ENCODE results near the gene OGA. TPM values are rescaled to one million over a fixed set of nuclear protein-coding genes. Genes with fewer than 3 reads are reported as not detected.

OGA gene
- total RNA-seq, 1 donor from 2014 or later, result 99.5 TPM

DNA sequence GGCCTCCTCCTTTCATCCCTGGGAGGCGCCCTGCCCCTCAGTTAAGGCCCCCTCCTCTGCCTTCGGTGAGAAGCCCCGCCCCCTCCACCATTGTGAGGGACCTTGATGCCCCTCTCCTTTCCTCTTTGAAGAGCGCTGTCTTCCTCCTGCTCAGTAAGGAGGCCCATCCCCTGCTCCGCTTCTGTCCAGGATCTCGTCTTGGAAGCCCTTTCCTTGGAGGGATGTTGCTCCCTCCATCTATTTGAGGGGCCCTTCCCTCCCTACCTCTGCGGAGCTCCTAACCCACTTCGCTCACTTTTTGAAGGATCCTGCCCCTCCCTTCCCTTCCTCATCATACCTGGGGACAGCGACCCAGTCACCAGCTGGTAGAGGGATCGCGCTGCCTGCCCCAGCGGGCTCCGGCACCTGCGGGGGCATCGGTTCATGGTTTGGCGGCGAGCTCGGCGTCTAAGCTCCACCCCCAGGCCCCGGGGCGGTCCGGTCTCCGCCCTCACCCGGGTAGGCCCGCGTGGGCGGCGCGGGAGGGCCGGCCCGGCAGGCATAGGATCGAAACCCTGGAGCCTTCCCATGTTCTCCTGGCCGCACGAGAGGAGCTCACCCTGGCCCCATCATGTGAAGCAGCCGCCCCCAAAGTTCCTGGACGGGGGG is 21.3 kb upstream of the OGA start:
- Mint-ChIP-seq H3K27me3 (peaks cover 51% of the 10 kb centered on the region), H3K27ac (no peak overlapping the region)
- no peak for DNase-seq (ENCODE audit: extremely low spot score, unreplicated experiment)

DNA sequence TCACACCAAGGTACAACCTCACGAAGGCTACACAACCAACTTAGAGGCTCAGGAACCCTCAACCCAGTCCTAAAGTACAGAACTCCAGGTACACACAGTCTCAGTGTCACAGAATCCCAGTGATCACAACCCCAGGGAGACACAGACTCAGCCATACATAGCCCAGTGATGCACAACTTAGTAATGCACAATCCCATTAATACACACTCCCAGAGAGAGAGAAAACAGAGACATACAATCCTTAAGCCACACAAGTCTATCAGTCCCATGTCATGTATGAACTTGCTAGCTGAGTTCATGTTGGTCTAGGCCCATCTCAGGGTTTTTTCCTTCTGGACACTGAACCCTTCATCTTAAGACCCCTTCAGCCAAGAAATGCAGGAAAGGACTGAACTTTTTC is 20.8 kb upstream of the OGA start:
- Mint-ChIP-seq H3K4me3 (peak overlapping the region; percentile 81), H3K27me3 (peaks cover 46% of the 10 kb centered on the region), H3K9me3 (no peaks in the 10 kb centered on the region), H3K36me3 (no peaks in the 10 kb centered on the region), H3K27ac (no peak overlapping the region), H3K4me1 (ENCODE audit: unreplicated experiment) (peaks cover 25% of the 10 kb centered on the region)
- DNase-seq (ENCODE audit: extremely low spot score, unreplicated experiment), result no peak
- TF ChIP-seq, protein P1, sequence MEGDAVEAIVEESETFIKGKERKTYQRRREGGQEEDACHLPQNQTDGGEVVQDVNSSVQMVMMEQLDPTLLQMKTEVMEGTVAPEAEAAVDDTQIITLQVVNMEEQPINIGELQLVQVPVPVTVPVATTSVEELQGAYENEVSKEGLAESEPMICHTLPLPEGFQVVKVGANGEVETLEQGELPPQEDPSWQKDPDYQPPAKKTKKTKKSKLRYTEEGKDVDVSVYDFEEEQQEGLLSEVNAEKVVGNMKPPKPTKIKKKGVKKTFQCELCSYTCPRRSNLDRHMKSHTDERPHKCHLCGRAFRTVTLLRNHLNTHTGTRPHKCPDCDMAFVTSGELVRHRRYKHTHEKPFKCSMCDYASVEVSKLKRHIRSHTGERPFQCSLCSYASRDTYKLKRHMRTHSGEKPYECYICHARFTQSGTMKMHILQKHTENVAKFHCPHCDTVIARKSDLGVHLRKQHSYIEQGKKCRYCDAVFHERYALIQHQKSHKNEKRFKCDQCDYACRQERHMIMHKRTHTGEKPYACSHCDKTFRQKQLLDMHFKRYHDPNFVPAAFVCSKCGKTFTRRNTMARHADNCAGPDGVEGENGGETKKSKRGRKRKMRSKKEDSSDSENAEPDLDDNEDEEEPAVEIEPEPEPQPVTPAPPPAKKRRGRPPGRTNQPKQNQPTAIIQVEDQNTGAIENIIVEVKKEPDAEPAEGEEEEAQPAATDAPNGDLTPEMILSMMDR (conservative IDR thresholded peaks at IDR 0.05), result no peak

More for the DNA sequence above, 21.3 kb upstream of the OGA start:
- H3K9me3 Mint-ChIP-seq, result no peaks in the 10 kb centered on the region
- H3K4me3 Mint-ChIP-seq, result peak overlapping the region; percentile 81
- peaks cover 30% of the 10 kb centered on the region for H3K4me1 Mint-ChIP-seq (ENCODE audit: unreplicated experiment)
- H3K36me3 Mint-ChIP-seq, result no peaks in the 10 kb centered on the region
- TF ChIP-seq, protein P1 (conservative IDR thresholded peaks at IDR 0.05), result no peak

DNA sequence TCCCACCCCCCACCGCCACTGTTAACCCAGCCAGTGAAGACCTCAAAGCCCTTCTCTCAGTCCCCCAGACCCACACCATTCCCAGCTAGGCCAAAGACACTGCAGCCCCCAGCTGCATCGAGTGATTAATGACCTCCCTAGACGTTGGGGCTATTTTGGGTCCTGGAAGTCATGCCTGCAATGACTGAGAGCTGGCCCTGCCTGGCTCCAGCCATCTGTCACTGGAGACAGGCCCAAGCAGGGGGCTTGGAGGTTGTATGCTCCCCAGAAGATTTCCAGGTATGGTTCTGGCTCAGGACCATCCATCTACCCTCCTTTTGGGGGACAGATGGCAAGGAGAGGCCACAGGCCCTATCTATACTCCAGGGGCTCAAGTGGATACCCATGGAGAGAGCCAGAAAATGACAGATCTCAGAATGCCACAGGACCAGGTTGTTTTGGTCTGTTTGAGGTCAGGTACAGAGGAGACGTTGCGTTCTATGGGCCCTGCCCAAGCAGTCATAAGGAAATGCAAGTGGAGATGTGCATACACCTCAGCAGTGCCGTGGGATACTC is 20.2 kb upstream of the OGA start:
- DNase-seq (ENCODE audit: extremely low spot score, unreplicated experiment), result no peak
- Mint-ChIP-seq H3K27ac (no peak overlapping the region), H3K4me1 (ENCODE audit: unreplicated experiment) (peaks cover 26% of the 10 kb centered on the region), H3K27me3 (peaks cover 44% of the 10 kb centered on the region), H3K4me3 (no peak overlapping the region), H3K36me3 (no peaks in the 10 kb centered on the region), H3K9me3 (no peaks in the 10 kb centered on the region)
- TF ChIP-seq, protein P1 (conservative IDR thresholded peaks at IDR 0.05), result no peak

GRCh38 chr10:101837748-101838147 is 19.5 kb upstream of the OGA start:
- no peak for DNase-seq (ENCODE audit: extremely low spot score, unreplicated experiment)
- peaks cover 31% of the 10 kb centered on the region for H3K4me1 Mint-ChIP-seq (ENCODE audit: unreplicated experiment)
- H3K27me3 Mint-ChIP-seq, result peaks cover 38% of the 10 kb centered on the region
- TF ChIP-seq, protein P1 (conservative IDR thresholded peaks at IDR 0.05), result no peak
- no peak overlapping the region for H3K4me3 Mint-ChIP-seq
- no peaks in the 10 kb centered on the region for H3K36me3 Mint-ChIP-seq
- no peak overlapping the region for H3K27ac Mint-ChIP-seq
- no peaks in the 10 kb centered on the region for H3K9me3 Mint-ChIP-seq

- no peaks in the 10 kb centered on the region for H3K36me3 Mint-ChIP-seq
- no peaks in the 10 kb centered on the region for H3K9me3 Mint-ChIP-seq
- H3K4me1 Mint-ChIP-seq (ENCODE audit: unreplicated experiment), result peaks cover 35% of the 10 kb centered on the region
- TF ChIP-seq, protein P1 (conservative IDR thresholded peaks at IDR 0.05), result no peak
- no peak overlapping the region for H3K27ac Mint-ChIP-seq
- no peak for DNase-seq (ENCODE audit: extremely low spot score, unreplicated experiment)
- H3K27me3 Mint-ChIP-seq, result peaks cover 15% of the 10 kb centered on the region
- no peak overlapping the region for H3K4me3 Mint-ChIP-seq
Observed at GRCh38 chr10:101835362-101835761, 17.1 kb upstream of the OGA start.

Measured in type B pancreatic cell (in vitro differentiated cells).